HuH-7 (cell line): ENCODE data around the gene SYNE3.

Experiments used
- DNase-seq: peaks from one replicate; pipeline ENCODE4 v3.0.0; 2011; ENCODE audit warnings: low spot score

The SYNE3 gene

GRCh38 chr14:95540236-95540855 is 23.9 kb upstream of the SYNE3 start:
- no peak for DNase-seq

- DNase-seq: no peak
These were observed 22.5 kb upstream of the SYNE3 start for GRCh38 chr14:95538801-95539509.

- peak; percentile 51 for DNase-seq
These were observed 21.0 kb upstream of the SYNE3 start for GRCh38 chr14:95537298-95538089.

GRCh38 chr14:95536671-95537070 is 20.2 kb upstream of the SYNE3 start:
- no peak for DNase-seq

- DNase-seq: no peak
These were observed 19.7 kb upstream of the SYNE3 start for GRCh38 chr14:95536036-95536593.

- DNase-seq: no peak
These were observed 19.0 kb upstream of the SYNE3 start for GRCh38 chr14:95535226-95536021.

GRCh38 chr14:95534299-95535225 is 18.1 kb upstream of the SYNE3 start, which contains the start of gene GLRX5:
Gene GLRX5, plus strand, starts transcription at chr14:95535050. Its CDS starts 40 bp downstream, at chr14:95535090.
- peak; percentile 98 for DNase-seq

- no peak for DNase-seq
These were observed 17.4 kb upstream of the SYNE3 start for GRCh38 chr14:95533822-95534221.

- no peak for DNase-seq
These were observed 17.0 kb upstream of the SYNE3 start for GRCh38 chr14:95533391-95533821.

- no peak for DNase-seq
These were observed 15.5 kb upstream of the SYNE3 start for GRCh38 chr14:95531969-95532368.

GRCh38 chr14:95531473-95531872 is 15.0 kb upstream of the SYNE3 start:
- DNase-seq: no peak

GRCh38 chr14:95530473-95531276 is 14.2 kb upstream of the SYNE3 start:
- no peak for DNase-seq

GRCh38 chr14:95529216-95529615 is 12.8 kb upstream of the SYNE3 start:
- no peak for DNase-seq

- no peak for DNase-seq
These were observed 11.0 kb upstream of the SYNE3 start for GRCh38 chr14:95527387-95528002.

- no peak for DNase-seq
These were observed 10.3 kb upstream of the SYNE3 start for GRCh38 chr14:95526483-95527386.

- DNase-seq: no peak
These were observed 9.5 kb upstream of the SYNE3 start for GRCh38 chr14:95525999-95526398.

GRCh38 chr14:95524706-95525512 is 8.5 kb upstream of the SYNE3 start:
- DNase-seq: no peak
